ENCODE results near the gene TPRA1.

TPRA1 gene

GRCh38 chr3:127590593-127591465, at the start of gene TPRA1:
Gene TPRA1 (minus strand): TSS chr3:127590733. CDS start chr3:127580146, 10,587 bp downstream.
- peak; percentile 96 for DNase-seq (ENCODE audit: low read depth)
- TF ChIP-seq, protein P1, sequence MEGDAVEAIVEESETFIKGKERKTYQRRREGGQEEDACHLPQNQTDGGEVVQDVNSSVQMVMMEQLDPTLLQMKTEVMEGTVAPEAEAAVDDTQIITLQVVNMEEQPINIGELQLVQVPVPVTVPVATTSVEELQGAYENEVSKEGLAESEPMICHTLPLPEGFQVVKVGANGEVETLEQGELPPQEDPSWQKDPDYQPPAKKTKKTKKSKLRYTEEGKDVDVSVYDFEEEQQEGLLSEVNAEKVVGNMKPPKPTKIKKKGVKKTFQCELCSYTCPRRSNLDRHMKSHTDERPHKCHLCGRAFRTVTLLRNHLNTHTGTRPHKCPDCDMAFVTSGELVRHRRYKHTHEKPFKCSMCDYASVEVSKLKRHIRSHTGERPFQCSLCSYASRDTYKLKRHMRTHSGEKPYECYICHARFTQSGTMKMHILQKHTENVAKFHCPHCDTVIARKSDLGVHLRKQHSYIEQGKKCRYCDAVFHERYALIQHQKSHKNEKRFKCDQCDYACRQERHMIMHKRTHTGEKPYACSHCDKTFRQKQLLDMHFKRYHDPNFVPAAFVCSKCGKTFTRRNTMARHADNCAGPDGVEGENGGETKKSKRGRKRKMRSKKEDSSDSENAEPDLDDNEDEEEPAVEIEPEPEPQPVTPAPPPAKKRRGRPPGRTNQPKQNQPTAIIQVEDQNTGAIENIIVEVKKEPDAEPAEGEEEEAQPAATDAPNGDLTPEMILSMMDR (IDR thresholded peaks at IDR 0.05; ENCODE audit: control insufficient read depth, extremely low read depth, insufficient read depth) = peak; percentile 56
- peak within 1 kb of the TSS; percentile 89 for H3K4me3 ChIP-seq (ENCODE audit: low read depth, low read length)

- DNase-seq (ENCODE audit: low read depth) = no peak
- H3K4me3 ChIP-seq (ENCODE audit: low read depth, low read length) = no peak overlapping the region
- TF ChIP-seq, protein P1 (IDR thresholded peaks at IDR 0.05; ENCODE audit: control insufficient read depth, extremely low read depth, insufficient read depth) = no peak
These were observed 49.5 kb upstream of the TPRA1 start for GRCh38 chr3:127640042-127640355.

DNA sequence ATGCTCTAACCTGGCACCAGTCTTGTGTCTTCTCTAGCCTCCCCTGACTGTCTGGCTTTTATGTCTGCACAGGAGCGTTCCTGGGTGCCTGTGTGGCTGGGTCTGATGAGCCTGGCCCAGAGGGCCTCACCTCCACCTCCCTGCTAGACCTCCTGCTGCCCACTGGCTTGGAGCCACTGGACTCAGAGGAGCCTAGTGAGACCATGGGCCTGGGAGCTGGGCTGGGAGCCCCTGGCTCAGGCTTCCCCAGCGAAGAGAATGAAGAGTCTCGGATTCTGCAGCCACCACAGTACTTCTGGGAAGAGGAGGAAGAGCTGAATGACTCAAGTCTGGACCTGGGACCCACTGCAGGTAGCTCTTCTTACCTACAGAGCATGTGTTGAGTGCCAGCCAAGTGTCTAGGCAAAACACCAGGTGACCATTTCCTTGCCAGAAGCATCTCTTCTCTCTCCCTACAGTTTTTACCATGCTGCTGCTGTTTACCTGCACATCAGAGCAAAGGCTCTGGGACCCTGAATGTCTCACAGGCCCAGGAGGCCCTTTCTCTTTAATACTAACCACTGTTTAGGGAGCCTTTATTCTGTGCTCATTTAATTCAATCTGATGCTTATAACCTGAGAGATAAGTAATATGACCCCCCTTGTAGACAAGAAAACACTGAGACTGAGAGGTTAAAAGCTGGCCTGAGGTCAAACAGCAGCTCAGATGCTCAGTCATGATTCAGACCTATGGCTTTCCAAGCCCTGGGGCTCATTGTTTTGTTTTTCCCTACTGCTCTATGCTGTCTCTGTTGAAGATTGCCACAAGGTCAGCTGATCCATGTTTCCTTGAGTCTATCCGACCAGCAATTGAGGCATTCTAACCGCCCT, 48.9 kb upstream of the TPRA1 start:
- TF ChIP-seq, protein P1 (IDR thresholded peaks at IDR 0.05; ENCODE audit: control insufficient read depth, extremely low read depth, insufficient read depth) = no peak
- H3K4me3 ChIP-seq (ENCODE audit: low read depth, low read length) = no peak overlapping the region
- peak; percentile 22 for DNase-seq (ENCODE audit: low read depth)

DNA sequence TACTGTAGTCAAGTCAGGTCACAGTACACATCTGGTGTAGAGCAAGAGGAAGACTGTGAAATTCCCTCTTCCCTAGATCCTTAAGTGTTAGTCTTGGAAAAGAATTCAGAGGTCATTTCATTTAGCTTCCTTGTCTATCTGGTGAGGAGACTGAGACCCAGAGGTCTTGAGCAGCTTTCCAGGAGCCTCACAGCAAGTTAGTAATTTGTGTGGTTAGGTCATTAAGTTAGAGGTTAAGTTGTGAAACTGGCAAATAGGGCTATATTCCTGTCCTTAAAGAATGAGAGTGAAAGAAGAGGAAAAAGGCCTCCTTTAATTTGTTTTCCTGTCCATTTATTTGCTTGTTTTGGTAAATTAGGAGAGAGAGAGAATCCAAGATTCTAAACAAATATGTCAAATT, 47.4 kb upstream of the TPRA1 start:
- TF ChIP-seq, protein P1 (IDR thresholded peaks at IDR 0.05; ENCODE audit: control insufficient read depth, extremely low read depth, insufficient read depth) = no peak

DNA sequence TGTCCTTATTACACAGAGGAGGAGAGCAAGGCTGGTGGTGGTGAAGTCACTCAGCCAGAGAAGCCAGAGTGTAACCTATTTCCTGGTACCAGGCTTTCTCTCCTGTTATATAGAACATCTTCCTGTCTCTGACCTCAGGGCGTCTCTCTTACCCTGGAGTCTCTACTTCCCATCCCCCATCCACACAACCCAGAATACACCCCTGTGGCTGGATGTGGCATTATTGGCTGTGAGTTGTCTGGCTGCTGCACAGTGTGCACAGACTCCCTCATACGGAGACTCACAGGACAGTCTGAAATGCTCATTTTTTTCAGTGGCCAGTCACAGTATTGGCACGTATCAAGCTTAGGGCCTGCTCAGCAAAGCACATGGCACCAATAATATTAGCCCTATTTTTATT, 47.0 kb upstream of the TPRA1 start:
- TF ChIP-seq, protein P1 (IDR thresholded peaks at IDR 0.05; ENCODE audit: control insufficient read depth, extremely low read depth, insufficient read depth) = no peak
- H3K4me3 ChIP-seq (ENCODE audit: low read depth, low read length) = no peak overlapping the region
- DNase-seq (ENCODE audit: low read depth) = no peak

More for the DNA sequence above, 47.4 kb upstream of the TPRA1 start:
- no peak for DNase-seq (ENCODE audit: low read depth)
- no peak overlapping the region for H3K4me3 ChIP-seq (ENCODE audit: low read depth, low read length)

- no peak for DNase-seq (ENCODE audit: low read depth)
- no peak overlapping the region for H3K4me3 ChIP-seq (ENCODE audit: low read depth, low read length)
- TF ChIP-seq, protein P1 (IDR thresholded peaks at IDR 0.05; ENCODE audit: control insufficient read depth, extremely low read depth, insufficient read depth) = no peak
These were observed 44.1 kb upstream of the TPRA1 start for GRCh38 chr3:127634653-127635052.
